ENCODE measurements around the gene PRKCD.

The PRKCD gene

DNA sequence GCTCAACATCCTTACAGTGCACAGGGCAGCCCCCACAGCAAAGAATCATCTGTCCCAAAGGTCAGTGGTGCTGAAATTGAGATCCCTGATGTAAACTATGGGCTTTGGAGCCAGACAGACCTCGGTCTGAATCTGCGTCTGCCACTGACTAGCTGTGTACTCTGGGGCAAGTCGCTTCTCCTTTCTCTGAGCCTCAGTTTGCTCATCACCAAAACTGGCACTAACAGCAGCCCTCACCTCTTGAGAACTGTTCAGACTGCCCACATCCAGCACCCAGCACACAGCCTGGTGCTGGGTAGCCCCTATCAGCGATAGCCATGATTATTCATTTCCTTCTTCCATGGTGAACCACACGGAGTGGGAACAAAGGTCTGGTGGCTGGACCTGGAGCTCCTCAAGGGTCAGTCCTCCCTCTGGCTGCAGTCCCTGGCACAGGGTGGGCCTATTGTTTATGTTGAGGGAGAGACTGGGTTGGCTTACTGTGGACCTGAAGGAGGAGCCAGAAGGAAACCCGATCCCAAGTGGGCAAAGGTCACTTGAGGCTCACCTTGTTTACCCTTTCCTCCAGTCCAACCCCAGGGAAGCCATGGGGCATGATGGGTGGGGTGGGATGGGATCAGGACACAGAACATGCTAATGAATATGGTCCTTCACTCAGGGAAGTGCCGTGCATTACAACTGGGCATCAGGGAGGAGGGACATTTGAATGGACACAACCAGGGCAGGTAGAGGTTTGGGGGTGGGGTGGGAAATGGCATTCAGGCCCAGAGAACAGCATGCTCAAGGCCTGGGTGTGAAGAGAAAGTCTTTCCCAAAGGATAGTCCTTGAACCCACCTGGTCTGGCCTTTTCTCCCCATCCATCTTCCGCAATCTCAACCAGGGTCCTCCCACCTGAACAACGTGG is 1.6 kb upstream of the PRKCD start:
- no peak for DNase-seq (ENCODE audit: low read depth)
- in situ Hi-C loops (cut with HindIII; ENCODE audit: low sequenced_read_pairs): no loop called here
- H3K4me3 ChIP-seq (ENCODE audit: low read depth, low read length): no peak overlapping the region
- TF ChIP-seq, protein P1, sequence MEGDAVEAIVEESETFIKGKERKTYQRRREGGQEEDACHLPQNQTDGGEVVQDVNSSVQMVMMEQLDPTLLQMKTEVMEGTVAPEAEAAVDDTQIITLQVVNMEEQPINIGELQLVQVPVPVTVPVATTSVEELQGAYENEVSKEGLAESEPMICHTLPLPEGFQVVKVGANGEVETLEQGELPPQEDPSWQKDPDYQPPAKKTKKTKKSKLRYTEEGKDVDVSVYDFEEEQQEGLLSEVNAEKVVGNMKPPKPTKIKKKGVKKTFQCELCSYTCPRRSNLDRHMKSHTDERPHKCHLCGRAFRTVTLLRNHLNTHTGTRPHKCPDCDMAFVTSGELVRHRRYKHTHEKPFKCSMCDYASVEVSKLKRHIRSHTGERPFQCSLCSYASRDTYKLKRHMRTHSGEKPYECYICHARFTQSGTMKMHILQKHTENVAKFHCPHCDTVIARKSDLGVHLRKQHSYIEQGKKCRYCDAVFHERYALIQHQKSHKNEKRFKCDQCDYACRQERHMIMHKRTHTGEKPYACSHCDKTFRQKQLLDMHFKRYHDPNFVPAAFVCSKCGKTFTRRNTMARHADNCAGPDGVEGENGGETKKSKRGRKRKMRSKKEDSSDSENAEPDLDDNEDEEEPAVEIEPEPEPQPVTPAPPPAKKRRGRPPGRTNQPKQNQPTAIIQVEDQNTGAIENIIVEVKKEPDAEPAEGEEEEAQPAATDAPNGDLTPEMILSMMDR (IDR thresholded peaks at IDR 0.05; ENCODE audit: low read depth, low read length, missing control alignments): no peak

DNA sequence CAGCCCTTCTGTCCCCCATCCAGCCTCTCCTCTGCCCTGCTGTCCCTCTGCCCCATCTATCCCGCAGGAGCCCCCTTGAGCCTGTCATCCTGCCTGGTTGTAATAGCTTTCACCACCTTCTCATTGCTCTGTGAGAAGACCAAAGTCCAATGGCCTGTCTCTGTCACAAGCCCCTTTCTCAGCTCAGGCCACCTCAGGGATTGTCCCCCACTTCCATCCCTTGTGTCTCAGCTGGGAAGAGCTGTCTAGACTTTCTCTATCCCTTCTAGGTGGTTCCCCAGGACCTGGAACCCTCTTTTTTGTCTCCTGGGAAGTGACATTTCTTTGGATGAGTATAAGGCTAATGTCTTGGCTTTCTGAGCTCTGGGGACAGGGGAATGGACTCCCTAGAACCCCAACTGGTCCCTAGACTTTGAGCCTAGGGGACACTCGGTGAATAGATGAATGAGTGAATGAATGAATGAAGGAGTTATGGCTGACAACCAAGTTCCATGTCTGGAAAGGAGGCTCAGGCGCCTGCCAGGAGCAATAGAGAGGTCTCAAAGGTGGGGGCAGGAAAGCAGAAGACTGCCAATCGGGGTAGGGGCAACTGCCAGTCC is 849 bp upstream of the PRKCD start:
- TF ChIP-seq, protein P1 (IDR thresholded peaks at IDR 0.05; ENCODE audit: low read depth, low read length, missing control alignments): no peak
- in situ Hi-C loops (cut with HindIII; ENCODE audit: low sequenced_read_pairs): no loop called here
- peak overlapping the region; percentile 81 for H3K4me3 ChIP-seq (ENCODE audit: low read depth, low read length)
- DNase-seq (ENCODE audit: low read depth): no peak

DNA sequence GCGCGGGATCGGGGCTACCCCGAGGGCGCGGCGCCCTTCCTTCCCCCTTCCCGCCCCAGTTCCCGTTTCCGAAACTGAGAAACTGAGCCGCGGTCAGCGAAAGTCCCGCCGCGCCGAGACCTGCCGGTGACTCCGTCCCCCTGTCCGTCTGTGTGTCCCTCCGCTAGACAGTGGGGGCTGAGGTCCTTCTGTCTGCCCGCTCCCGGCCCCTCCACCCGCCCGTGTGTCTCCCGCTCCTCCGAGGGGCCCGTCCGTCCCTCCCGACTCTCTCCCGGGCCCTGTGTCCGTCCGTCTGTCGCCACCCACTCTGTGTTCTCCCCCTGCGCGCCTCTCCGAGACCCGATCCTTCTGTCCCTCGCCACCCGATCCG is 426 bp downstream of the PRKCD start:
- no peak for DNase-seq (ENCODE audit: low read depth)
- in situ Hi-C loops (cut with HindIII; ENCODE audit: low sequenced_read_pairs): no loop called here
- peak overlapping the region; percentile 81 for H3K4me3 ChIP-seq (ENCODE audit: low read depth, low read length)
- TF ChIP-seq, protein P1 (IDR thresholded peaks at IDR 0.05; ENCODE audit: low read depth, low read length, missing control alignments): no peak

DNA sequence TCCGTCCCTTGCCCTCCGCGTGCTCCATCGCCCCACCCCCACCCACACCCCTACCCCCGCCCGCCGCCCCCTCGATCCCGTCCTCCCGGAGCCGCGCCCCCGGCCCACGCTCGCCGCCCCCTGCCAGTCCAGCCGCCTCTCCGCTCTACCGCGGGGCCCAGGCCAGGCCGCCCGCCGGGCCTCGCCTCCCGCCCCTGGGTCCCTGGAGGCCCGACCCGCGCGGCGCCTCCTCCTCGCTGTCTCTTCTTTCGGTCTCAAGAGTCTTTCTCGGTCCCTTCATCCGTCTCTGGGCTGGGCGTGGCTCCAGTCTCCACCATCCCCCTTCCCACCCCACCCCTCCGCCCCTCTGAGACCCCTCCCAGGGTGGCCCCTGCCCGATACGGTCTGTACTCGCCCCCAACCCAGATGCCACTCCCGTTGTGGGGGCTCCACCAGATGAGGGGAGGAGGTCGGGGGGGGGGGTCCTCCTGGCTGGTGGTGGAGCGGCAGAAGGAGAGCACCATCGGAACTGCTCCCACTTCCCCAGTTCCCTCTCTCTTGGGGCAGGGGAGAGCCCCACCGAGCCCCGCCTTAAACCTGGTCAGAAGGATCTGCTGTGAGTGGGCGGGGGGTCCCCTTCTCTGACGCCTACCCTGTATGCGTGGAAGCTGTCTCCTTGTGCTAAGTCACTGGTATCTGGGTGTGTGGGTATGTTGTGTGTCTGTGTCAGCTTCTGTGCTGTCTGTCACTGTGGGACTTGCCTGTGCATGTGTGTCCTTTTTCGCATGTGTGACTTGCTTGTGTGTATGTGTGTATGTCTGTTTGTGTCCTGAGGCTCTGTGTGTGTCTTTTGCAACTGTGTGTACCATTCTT is 1.0 kb downstream of the PRKCD start:
- H3K4me3 ChIP-seq (ENCODE audit: low read depth, low read length): peak overlapping the region; percentile 81
- TF ChIP-seq, protein P1 (IDR thresholded peaks at IDR 0.05; ENCODE audit: low read depth, low read length, missing control alignments): no peak
- no peak for DNase-seq (ENCODE audit: low read depth)
- in situ Hi-C loops (cut with HindIII; ENCODE audit: low sequenced_read_pairs): no loop called here

DNA sequence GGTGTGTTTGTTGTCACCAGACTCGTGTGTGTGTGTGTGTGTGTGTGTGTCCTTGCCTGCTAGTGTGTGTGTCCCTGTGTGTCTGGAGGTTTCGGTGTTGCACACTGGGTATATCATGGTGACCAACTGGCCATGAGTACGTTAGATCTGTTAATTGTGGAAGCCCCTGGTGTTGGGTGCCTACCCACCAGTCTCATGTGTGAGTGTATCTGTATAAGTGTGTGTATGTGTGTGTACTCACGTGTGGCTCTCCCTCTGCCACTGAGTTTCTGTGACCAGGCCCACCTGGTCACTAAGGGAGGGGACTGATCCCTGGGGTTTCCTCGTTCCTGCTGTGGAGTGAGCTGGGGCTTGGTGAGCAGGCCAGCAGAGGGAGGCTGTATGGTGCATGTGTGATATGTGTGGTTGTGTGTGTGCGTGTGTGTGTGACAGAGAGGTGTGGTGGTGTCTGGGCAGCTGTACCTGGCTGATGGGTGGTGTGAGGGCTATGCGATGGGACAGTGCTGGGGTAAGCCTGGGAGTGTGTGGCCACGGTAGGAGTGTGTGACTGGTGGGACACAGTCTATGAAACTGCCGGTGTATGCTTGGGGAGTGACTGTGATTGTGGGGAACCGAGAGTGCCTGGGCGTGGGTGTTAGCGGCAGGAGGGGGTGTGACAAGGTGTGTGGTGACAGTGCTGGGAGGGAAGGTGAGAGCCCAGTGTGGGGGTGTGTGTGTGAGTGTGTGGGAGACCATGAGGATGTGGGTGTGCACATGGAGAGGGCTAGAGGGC is 1.8 kb downstream of the PRKCD start:
- DNase-seq (ENCODE audit: low read depth): no peak
- H3K4me3 ChIP-seq (ENCODE audit: low read depth, low read length): peak overlapping the region; percentile 81
- in situ Hi-C loops (cut with HindIII; ENCODE audit: low sequenced_read_pairs): no loop called here
- TF ChIP-seq, protein P1 (IDR thresholded peaks at IDR 0.05; ENCODE audit: low read depth, low read length, missing control alignments): no peak
